MG63 (cell line): Measurements from ENCODE around the gene LHCGR. TPM values are rescaled to one million over a fixed set of nuclear protein-coding genes. Genes with fewer than 3 reads are reported as not detected.
"Not testable (repeated sequence)": the region's sequence is repeated elsewhere in the genome, so short reads cannot be mapped to it uniquely, and the experiment has no call there.

Experiments used
- DNase-seq: peaks from one replicate; pipeline ENCODE4 v3.0.0-alpha.2; 2020
- H3K27me3 ChIP-seq: fragments of 250-450 bp; sonication (Bioruptor Pico); 2 replicates; pipeline ENCODE4 v1.5.1; 2020; ENCODE audit warnings: mild to moderate bottlenecking, moderate library complexity
- H3K36me3 ChIP-seq: fragments of 250-450 bp; sonication (Bioruptor Pico); 2 replicates; pipeline ENCODE4 v1.5.1; 2020; ENCODE audit warnings: mild to moderate bottlenecking, moderate library complexity
- H3K4me3 ChIP-seq: fragments of 250-450 bp; sonication (Bioruptor Pico); 2 replicates; pipeline ENCODE4 v1.5.1; 2020; ENCODE audit warnings: mild to moderate bottlenecking, moderate library complexity
- H3K9me3 ChIP-seq: fragments of 250-450 bp; sonication (Bioruptor Pico); 2 replicates; pipeline ENCODE4 v1.5.1; 2020; ENCODE audit warnings: mild to moderate bottlenecking, moderate library complexity
- total RNA-seq: library from RNA; depleted of rRNA; stranded (reverse); fragments of >200 nt; shearing (Covaris generic); gene quantifications from 2 replicates; pipeline ENCODE4 v1.2.3, GENCODE V29; 2014; ENCODE audit warnings: low replicate concordance

Gene LHCGR
- total RNA-seq, 1 experiment from 2014 or later, result not detected

DNA sequence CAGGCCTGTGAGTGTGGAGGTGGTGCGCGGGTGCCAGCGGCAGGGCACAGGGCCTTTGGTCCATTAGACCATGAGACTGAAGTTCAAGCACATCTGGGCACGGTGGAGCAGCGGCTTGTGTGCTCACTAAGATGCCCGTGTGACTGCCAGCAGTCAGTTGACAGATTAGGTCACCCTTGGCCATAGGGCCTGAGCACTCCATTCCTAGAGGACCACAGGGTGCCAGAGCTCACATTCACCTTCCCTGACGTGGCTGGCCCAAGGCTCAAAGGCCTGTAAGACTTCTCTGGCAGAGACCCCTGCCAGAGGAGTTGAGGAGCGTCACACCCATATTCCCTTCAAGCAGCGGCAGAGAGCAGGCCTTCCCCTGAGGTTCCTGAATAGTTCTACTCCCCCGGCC lies 650 bp downstream of the LHCGR start:
- Histone ChIP-seq H3K36me3 (no peaks in the 10 kb centered on the region), H3K27me3 (no peaks in the 10 kb centered on the region), H3K9me3 (no peaks in the 10 kb centered on the region), H3K4me3 (no peak overlapping the region)
- peak; percentile 15 for DNase-seq

DNA sequence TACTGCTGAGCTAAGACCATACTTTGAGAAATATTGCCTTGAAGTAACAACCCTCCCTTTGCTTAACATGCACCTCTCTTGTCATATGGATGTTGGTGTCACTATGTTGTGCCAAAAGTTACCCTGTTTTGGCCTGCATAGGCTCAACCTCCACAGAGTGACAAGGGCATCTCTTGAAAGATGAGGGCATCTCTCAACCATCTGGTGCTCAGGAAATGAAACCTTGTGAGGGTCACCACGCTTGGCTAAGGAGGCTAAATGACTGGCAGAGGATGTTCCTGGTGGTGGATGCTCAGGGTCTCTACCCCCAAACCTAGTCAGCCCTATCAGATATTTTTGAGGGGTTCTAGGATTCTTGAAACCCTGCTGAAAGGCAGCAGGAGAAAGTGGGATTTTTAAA lies 2.3 kb downstream of the LHCGR start:
- Histone ChIP-seq H3K36me3 (no peaks in the 10 kb centered on the region), H3K4me3 (no peak overlapping the region), H3K27me3 (no peaks in the 10 kb centered on the region), H3K9me3 (no peaks in the 10 kb centered on the region)
- no peak for DNase-seq

- Histone ChIP-seq H3K4me3 (no peak overlapping the region), H3K9me3 (no peaks in the 10 kb centered on the region), H3K36me3 (no peaks in the 10 kb centered on the region), H3K27me3 (no peaks in the 10 kb centered on the region)
- DNase-seq, result no peak
Measured at GRCh38 chr2:48750128-48750739, 5.3 kb downstream of the LHCGR start.

DNA sequence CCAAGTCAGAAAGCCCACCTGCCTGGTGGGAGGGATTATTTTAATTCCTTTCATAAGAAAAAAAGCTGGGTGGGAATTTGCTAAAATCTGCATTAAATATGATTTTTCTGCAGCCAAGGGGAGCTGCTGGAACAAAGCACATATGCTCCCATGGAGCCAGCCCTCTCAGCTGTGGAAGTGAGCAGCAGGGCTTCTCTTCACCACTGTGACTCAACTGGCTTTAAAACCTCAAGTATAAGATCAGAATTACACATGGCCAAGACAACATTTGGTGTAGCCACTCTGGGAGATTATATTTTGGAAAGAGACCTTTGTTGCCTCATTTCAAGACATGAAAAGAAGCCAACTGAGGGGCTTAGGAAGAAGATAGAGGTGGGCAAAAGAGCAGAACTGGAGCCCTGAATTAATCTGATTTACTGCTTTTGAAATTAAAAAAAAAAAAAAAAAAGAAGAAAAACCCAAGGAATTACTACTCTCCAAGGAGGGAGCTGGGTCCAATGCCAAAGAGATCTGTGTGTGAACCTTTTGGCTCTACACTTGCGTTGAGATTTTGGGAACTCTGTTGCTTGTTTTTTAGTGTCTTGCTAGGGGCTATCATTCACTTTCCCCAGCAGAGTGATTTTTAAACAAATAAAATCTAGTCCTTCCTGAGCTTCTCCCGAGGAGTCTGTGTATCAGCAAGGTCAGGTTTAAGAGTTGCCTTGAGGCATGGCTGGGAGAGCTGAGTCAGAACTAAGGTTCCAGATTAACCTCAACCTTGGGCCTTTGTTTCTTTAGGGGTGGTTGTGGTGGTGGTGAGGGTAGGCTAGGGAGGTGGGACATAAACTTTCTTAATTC lies 6.0 kb downstream of the LHCGR start:
- Histone ChIP-seq H3K27me3 (no peaks in the 10 kb centered on the region), H3K4me3 (no peak overlapping the region), H3K36me3 (no peaks in the 10 kb centered on the region), H3K9me3 (no peaks in the 10 kb centered on the region)
- no peak for DNase-seq

DNA sequence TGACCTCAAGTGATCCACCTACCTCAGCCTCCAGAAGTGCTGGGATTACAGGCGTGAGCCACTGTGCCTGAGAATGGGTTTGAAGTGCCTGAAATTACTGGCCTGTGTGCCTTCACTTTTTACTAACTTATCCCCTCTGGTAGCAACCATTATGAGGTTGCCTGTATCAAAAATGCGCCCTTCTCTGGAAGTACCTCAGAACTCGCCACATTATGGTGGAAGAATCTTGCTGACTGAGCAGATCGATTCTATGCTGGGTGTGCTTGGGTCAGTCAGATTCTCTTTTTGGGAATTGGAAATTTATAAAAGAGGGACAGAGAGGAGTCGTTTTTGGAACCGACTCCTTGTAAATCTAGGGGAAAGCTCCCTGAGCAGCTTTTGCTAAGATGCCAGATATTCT lies 8.2 kb downstream of the LHCGR start:
- no peak for DNase-seq

GRCh38 chr2:48739236-48739635 lies 16.3 kb downstream of the LHCGR start:
- not testable (repeated sequence) for DNase-seq, H3K27me3 ChIP-seq, H3K4me3 ChIP-seq, H3K36me3 ChIP-seq, H3K9me3 ChIP-seq

More for the DNA sequence above, 8.2 kb downstream of the LHCGR start:
- Histone ChIP-seq H3K4me3 (no peak overlapping the region), H3K36me3 (no peaks in the 10 kb centered on the region), H3K27me3 (no peaks in the 10 kb centered on the region), H3K9me3 (no peaks in the 10 kb centered on the region)

DNA sequence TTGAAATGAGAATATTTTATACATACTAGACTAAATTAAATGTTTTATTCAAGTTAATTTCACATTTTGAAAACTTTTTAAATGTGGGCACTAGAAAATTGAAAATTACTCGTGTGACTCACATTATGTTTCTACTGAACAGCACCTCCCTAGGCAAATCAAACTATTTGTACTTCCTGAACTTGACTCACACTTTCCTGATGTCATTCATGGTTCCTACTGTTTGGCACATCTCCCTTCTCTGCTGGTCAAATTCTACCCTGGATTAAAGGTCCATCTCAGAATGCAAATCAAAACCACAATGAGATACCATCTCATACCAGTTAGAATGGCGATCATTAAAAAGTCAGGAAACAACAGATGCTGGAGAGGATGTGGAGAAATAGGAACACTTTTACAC lies 16.7 kb downstream of the LHCGR start:
- Histone ChIP-seq H3K27me3 (no peaks in the 10 kb centered on the region), H3K9me3 (no peaks in the 10 kb centered on the region), H3K4me3 (no peak overlapping the region), H3K36me3 (no peaks in the 10 kb centered on the region)
- DNase-seq, result no peak

DNA sequence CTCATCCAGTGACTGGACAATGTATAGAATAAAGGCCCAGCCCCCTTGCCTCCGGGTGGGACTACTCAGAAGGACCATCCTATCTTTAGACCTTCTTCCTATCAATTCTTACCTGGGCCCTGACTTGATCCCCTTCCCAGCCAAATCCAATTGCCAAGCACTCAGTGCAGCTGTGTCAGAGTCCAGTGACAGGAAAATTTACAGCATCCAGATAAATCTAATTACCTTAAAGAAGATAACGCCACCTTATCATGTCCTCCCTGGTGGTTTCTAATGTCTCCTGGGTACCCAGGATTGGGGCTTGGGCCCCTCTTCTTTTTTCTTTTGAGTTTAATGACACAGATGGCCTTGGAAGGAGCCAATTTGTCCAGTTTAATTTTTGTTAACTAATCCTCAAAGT lies 19.3 kb downstream of the LHCGR start:
- Histone ChIP-seq H3K36me3 (no peaks in the 10 kb centered on the region), H3K27me3 (no peaks in the 10 kb centered on the region), H3K9me3 (no peaks in the 10 kb centered on the region), H3K4me3 (no peak overlapping the region)
- DNase-seq, result no peak

- H3K27me3 ChIP-seq, result no peaks in the 10 kb centered on the region
- no peaks in the 10 kb centered on the region for H3K9me3 ChIP-seq
- H3K36me3 ChIP-seq, result no peaks in the 10 kb centered on the region
- no peak for DNase-seq
- H3K4me3 ChIP-seq, result no peak overlapping the region
Measured at GRCh38 chr2:48734576-48735303, 20.8 kb downstream of the LHCGR start.

- Histone ChIP-seq H3K36me3 (no peaks in the 10 kb centered on the region), H3K27me3 (no peaks in the 10 kb centered on the region), H3K9me3 (no peaks in the 10 kb centered on the region), H3K4me3 (no peak overlapping the region)
- no peak for DNase-seq
Measured at GRCh38 chr2:48733067-48733503, 22.4 kb downstream of the LHCGR start.

DNA sequence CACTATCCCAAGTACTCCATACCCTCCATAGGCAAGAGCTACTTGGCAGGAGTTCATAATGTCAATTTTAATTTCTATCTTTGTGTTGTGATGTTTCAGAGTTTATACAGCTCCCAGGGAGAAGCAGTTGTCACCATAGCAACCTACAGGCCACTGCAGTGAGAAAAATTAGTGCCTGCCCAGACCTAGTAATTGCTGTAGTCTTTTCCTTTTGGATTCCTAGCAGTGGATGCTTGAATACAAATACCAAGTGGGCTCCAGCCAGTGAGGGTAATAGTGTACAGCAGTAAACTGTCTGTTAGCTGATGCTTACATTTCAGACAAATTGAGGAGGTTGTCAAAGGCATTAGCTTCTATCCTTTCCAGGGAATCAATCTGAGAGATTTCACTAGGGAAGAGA lies 26.7 kb downstream of the LHCGR start:
- no peaks in the 10 kb centered on the region for H3K27me3 ChIP-seq
- no peak overlapping the region for H3K4me3 ChIP-seq
- no peaks in the 10 kb centered on the region for H3K9me3 ChIP-seq
- DNase-seq, result no peak
- H3K36me3 ChIP-seq, result no peaks in the 10 kb centered on the region

- Histone ChIP-seq H3K4me3 (no peak overlapping the region), H3K27me3 (no peaks in the 10 kb centered on the region), H3K36me3 (no peaks in the 10 kb centered on the region), H3K9me3 (no peaks in the 10 kb centered on the region)
- DNase-seq, result no peak
Measured at GRCh38 chr2:48728295-48728694, 27.2 kb downstream of the LHCGR start.

GRCh38 chr2:48727560-48727959 lies 28.0 kb downstream of the LHCGR start:
- no peak overlapping the region for H3K4me3 ChIP-seq
- no peaks in the 10 kb centered on the region for H3K27me3 ChIP-seq
- H3K9me3 ChIP-seq, result no peaks in the 10 kb centered on the region
- no peaks in the 10 kb centered on the region for H3K36me3 ChIP-seq
- no peak for DNase-seq

GRCh38 chr2:48725696-48726494 lies 29.6 kb downstream of the LHCGR start:
- H3K36me3 ChIP-seq, result no peaks in the 10 kb centered on the region

GRCh38 chr2:48724278-48724677 lies 31.2 kb downstream of the LHCGR start:
- Histone ChIP-seq H3K9me3 (no peaks in the 10 kb centered on the region), H3K36me3 (no peaks in the 10 kb centered on the region), H3K27me3 (no peaks in the 10 kb centered on the region), H3K4me3 (no peak overlapping the region)
- no peak for DNase-seq

More at GRCh38 chr2:48725696-48726494, 29.6 kb downstream of the LHCGR start:
- no peak for DNase-seq
- H3K4me3 ChIP-seq, result no peak overlapping the region
- H3K9me3 ChIP-seq, result no peaks in the 10 kb centered on the region
- H3K27me3 ChIP-seq, result no peaks in the 10 kb centered on the region

DNA sequence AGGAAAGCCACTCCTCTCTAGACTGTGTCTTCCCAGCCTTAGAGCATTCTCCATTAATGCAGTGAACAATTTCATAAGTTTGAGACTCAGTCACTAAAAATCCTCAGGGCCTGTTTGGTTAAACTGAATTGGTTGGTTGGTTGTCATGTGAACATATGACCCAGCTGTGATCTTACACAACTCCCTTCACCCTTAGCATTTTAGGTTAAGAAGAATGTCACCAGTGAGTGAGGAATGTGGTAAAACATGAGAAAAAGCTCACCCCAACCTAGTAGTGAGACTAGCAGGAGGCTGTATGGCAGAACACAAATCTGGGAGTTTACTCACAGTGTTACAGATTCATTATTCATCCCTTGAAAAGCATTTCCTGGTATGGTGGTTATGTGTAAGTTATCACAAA lies 32.4 kb downstream of the LHCGR start:
- no peaks in the 10 kb centered on the region for H3K27me3 ChIP-seq
- no peak for DNase-seq
- H3K36me3 ChIP-seq, result no peaks in the 10 kb centered on the region
- no peaks in the 10 kb centered on the region for H3K9me3 ChIP-seq
- no peak overlapping the region for H3K4me3 ChIP-seq

GRCh38 chr2:48722391-48722790 lies 33.1 kb downstream of the LHCGR start:
- Histone ChIP-seq H3K9me3 (no peaks in the 10 kb centered on the region), H3K36me3 (no peaks in the 10 kb centered on the region), H3K27me3 (no peaks in the 10 kb centered on the region), H3K4me3 (no peak overlapping the region)
- no peak for DNase-seq
